Astrocyte (in vitro differentiated cells and primary cell): ENCODE results near the gene NCEH1. TPM values are rescaled to one million over a fixed set of nuclear protein-coding genes. Genes with fewer than 3 reads are reported as not detected.

Source experiments
- DNase-seq: peaks from one replicate; pipeline ENCODE4 v3.0.0-alpha.2; 2010; ENCODE audit warnings: low read depth
- FAIRE-seq: peaks from 2 replicates; lab custom pipeline; 2011; peaks lifted over from hg19 to GRCh38; lab: Jason Lieb, UNC
- H2AFZ ChIP-seq: 2 replicates; pipeline ENCODE4 v1.6.0; 2012; ENCODE audit warnings: low read depth, low read length, inconsistent platforms
- H3K27ac ChIP-seq: 2 replicates; pipeline ENCODE4 v1.5.1; 2011; ENCODE audit warnings: low read depth, low read length, inconsistent platforms
- H3K27me3 ChIP-seq: 2 replicates; pipeline ENCODE4 v1.6.0; 2011; ENCODE audit warnings: low read length, inconsistent platforms; ENCODE audit not compliant: insufficient read depth
- H3K36me3 ChIP-seq: 2 replicates; pipeline ENCODE4 v1.5.1; 2011; ENCODE audit warnings: low read length, inconsistent platforms; ENCODE audit not compliant: insufficient read depth
- H3K4me1 ChIP-seq: 2 replicates; pipeline ENCODE4 v1.5.1; 2011; ENCODE audit warnings: low read length, inconsistent platforms; ENCODE audit not compliant: insufficient read depth
- H3K4me2 ChIP-seq: 2 replicates; pipeline ENCODE4 v1.6.0; 2012; ENCODE audit warnings: low read length, inconsistent platforms
- H3K4me3 ChIP-seq: 2 replicates; pipeline ENCODE4 v1.5.1; 2011; ENCODE audit warnings: low read depth, mild to moderate bottlenecking, low read length, inconsistent platforms; ENCODE audit not compliant: insufficient read depth
- H3K79me2 ChIP-seq: 2 replicates; pipeline ENCODE4 v1.6.0; 2012; ENCODE audit warnings: mild to moderate bottlenecking, low read length, inconsistent platforms; ENCODE audit not compliant: insufficient read depth
- H3K9ac ChIP-seq: 2 replicates; pipeline ENCODE4 v1.6.0; 2012; ENCODE audit warnings: mild to moderate bottlenecking, low read length, inconsistent platforms
- H3K9me3 ChIP-seq: 2 replicates; pipeline ENCODE4 v1.5.1; 2012; ENCODE audit warnings: low read depth, mild to moderate bottlenecking, low read length, inconsistent platforms; ENCODE audit not compliant: insufficient read depth
- H4K20me1 ChIP-seq: 2 replicates; pipeline ENCODE4 v1.6.0; 2012; ENCODE audit warnings: low read length, inconsistent platforms; ENCODE audit not compliant: insufficient read depth
- H3K27ac Mint-ChIP-seq: one replicate; pipeline ENCODE4 v1.8.0; 2021; ENCODE audit warnings: mild to moderate bottlenecking, mixed read lengths; ENCODE audit not compliant: unreplicated experiment
- H3K27me3 Mint-ChIP-seq: one replicate; pipeline ENCODE4 v1.8.0; 2021; ENCODE audit warnings: low read depth, mixed read lengths; ENCODE audit not compliant: unreplicated experiment
- H3K36me3 Mint-ChIP-seq: one replicate; pipeline ENCODE4 v1.8.0; 2021; ENCODE audit warnings: low read depth, mixed read lengths; ENCODE audit not compliant: unreplicated experiment
- H3K4me1 Mint-ChIP-seq: one replicate; pipeline ENCODE4 v1.8.0; 2021; ENCODE audit warnings: low read depth, mixed read lengths; ENCODE audit not compliant: unreplicated experiment
- H3K4me3 Mint-ChIP-seq: one replicate; pipeline ENCODE4 v1.8.0; 2021; ENCODE audit warnings: mild to moderate bottlenecking, moderate library complexity, mixed read lengths; ENCODE audit not compliant: unreplicated experiment
- H3K9me3 Mint-ChIP-seq: one replicate; pipeline ENCODE4 v1.8.0; 2021; ENCODE audit warnings: mild to moderate bottlenecking, mixed read lengths; ENCODE audit not compliant: unreplicated experiment
- CTCF ChIP-seq: IDR thresholded peaks from 2 replicates; pipeline ENCODE4 v1.5.1; 2011; ENCODE audit warnings: low read depth, mild to moderate bottlenecking, inconsistent platforms, low read length, moderate library complexity; ENCODE audit not compliant: insufficient read depth
- EZH2 ChIP-seq: IDR thresholded peaks from 2 replicates; pipeline ENCODE4 v1.6.1; 2012; ENCODE audit warnings: mild to moderate bottlenecking, low read length, inconsistent platforms; ENCODE audit not compliant: insufficient read depth
- total RNA-seq: library from RNA; stranded (reverse); gene quantifications from 2 replicates; pipeline ENCODE4 v1.2.1, GENCODE V29; 2021

Gene NCEH1
- total RNA-seq, 1 donor from 2014 or later = 14.1 TPM

- TF ChIP-seq EZH2 = no peak
- no peak for TF ChIP-seq CTCF
- Histone ChIP-seq H3K27me3 (no peaks in the 10 kb centered on the region), H3K36me3 (no peaks in the 10 kb centered on the region), H3K79me2 (no peaks in the 10 kb centered on the region), H3K4me3 (no peak overlapping the region), H3K9me3 (no peaks in the 10 kb centered on the region), H2AFZ (no peak overlapping the region), H3K9ac (no peak overlapping the region), H4K20me1 (no peaks in the 10 kb centered on the region), H3K27ac (no peak overlapping the region), H3K4me1 (no peaks in the 10 kb centered on the region), H3K4me2 (no peak overlapping the region)
- FAIRE-seq (peak; percentile 29), DNase-seq (peak; percentile 39)
- Mint-ChIP-seq H3K36me3 (no peaks in the 10 kb centered on the region), H3K4me3 (no peak overlapping the region), H3K4me1 (no peaks in the 10 kb centered on the region), H3K9me3 (no peaks in the 10 kb centered on the region), H3K27me3 (peaks cover 3% of the 10 kb centered on the region), H3K27ac (no peak overlapping the region)
Measured at GRCh38 chr3:172582712-172583111, 128.2 kb downstream of the NCEH1 start.

- no peak overlapping the region for H2AFZ ChIP-seq
- no peaks in the 10 kb centered on the region for H3K9me3 ChIP-seq
- no peak for DNase-seq
- TF ChIP-seq EZH2 (no peak), CTCF (no peak)
- H3K4me3 Mint-ChIP-seq = no peak overlapping the region
- no peaks in the 10 kb centered on the region for H3K4me1 Mint-ChIP-seq
- no peak overlapping the region for H3K27ac ChIP-seq
- H4K20me1 ChIP-seq = no peaks in the 10 kb centered on the region
- no peaks in the 10 kb centered on the region for H3K79me2 ChIP-seq
- FAIRE-seq = no peak
- no peak overlapping the region for H3K4me2 ChIP-seq
- H3K9me3 Mint-ChIP-seq = peaks cover 3% of the 10 kb centered on the region
- H3K4me1 ChIP-seq = no peaks in the 10 kb centered on the region
- no peaks in the 10 kb centered on the region for H3K36me3 ChIP-seq
- H3K36me3 Mint-ChIP-seq = no peaks in the 10 kb centered on the region
- H3K27me3 ChIP-seq = no peaks in the 10 kb centered on the region
- H3K4me3 ChIP-seq = no peak overlapping the region
- no peak overlapping the region for H3K27ac Mint-ChIP-seq
- H3K9ac ChIP-seq = no peak overlapping the region
- peaks cover 3% of the 10 kb centered on the region for H3K27me3 Mint-ChIP-seq
Measured at GRCh38 chr3:172581757-172582166, 129.1 kb downstream of the NCEH1 start.

GRCh38 chr3:172580680-172581401, 130.0 kb downstream of the NCEH1 start:
- no peak overlapping the region for H3K4me3 Mint-ChIP-seq
- DNase-seq (no peak), FAIRE-seq (no peak)
- Histone ChIP-seq H4K20me1 (no peaks in the 10 kb centered on the region), H3K9ac (no peak overlapping the region), H3K36me3 (no peaks in the 10 kb centered on the region), H3K9me3 (no peaks in the 10 kb centered on the region), H3K4me2 (no peak overlapping the region), H3K27ac (no peak overlapping the region), H3K27me3 (no peaks in the 10 kb centered on the region), H3K4me3 (no peak overlapping the region), H3K4me1 (no peaks in the 10 kb centered on the region), H2AFZ (no peak overlapping the region), H3K79me2 (no peaks in the 10 kb centered on the region)
- no peaks in the 10 kb centered on the region for H3K36me3 Mint-ChIP-seq
- H3K27me3 Mint-ChIP-seq = peaks cover 7% of the 10 kb centered on the region
- H3K4me1 Mint-ChIP-seq = no peaks in the 10 kb centered on the region
- no peak for TF ChIP-seq EZH2
- peaks cover 6% of the 10 kb centered on the region for H3K9me3 Mint-ChIP-seq
- no peak overlapping the region for H3K27ac Mint-ChIP-seq

Other genes starting within 250 kb of the NCEH1 start
- gene TNFSF10, start 187.6 kb downstream of the NCEH1 start, total RNA-seq = 1.8 and 6.1 TPM in 2 replicates
- 14.9 and 16.4 TPM in 2 replicates for gene ECT2, start 39.7 kb upstream of the NCEH1 start, total RNA-seq